Activated naive CD8-positive, alpha-beta T cell treated with anti-CD3 and anti-CD28 coated beads, Interleukin-2, amount 10 ng/mL, durations not matched to agents 7 days and 5 days (primary cell): ENCODE results near the gene STX10. TPM values are rescaled to one million over a fixed set of nuclear protein-coding genes. Genes with fewer than 3 reads are reported as not detected.

Experiments used
- ATAC-seq: fragments of 150-1000 bp; cut with Tn5 transposase; one replicate; pipeline ENCODE4 v1.10.0; 2021; ENCODE audit warnings: low read depth, moderate library complexity
- POLR2A ChIA-PET: fragments of 350-600 bp; sonication (Branson Sonifier 250); formaldehyde crosslinking; loops from one replicate; lab custom pipeline; 2021; ENCODE audit warnings: antibody characterized with exemption; lab: Charles Lee
- DNase-seq: peaks from one replicate; pipeline ENCODE4 v3.0.0; 2021
- H3K27ac Mint-ChIP-seq: one replicate; pipeline ENCODE4 v1.8.0; 2022; ENCODE audit warnings: mild to moderate bottlenecking, mixed read lengths
- H3K27me3 Mint-ChIP-seq: one replicate; pipeline ENCODE4 v1.8.0; 2022; ENCODE audit warnings: mild to moderate bottlenecking, moderate library complexity, mixed read lengths
- H3K36me3 Mint-ChIP-seq: one replicate; pipeline ENCODE4 v1.8.0; 2021; ENCODE audit warnings: mild to moderate bottlenecking, mixed read lengths
- H3K4me1 Mint-ChIP-seq: one replicate; pipeline ENCODE4 v1.8.0; 2021; ENCODE audit warnings: mixed read lengths
- H3K4me3 Mint-ChIP-seq: one replicate; pipeline ENCODE4 v1.8.0; 2022; ENCODE audit warnings: mild to moderate bottlenecking, moderate library complexity, mixed read lengths
- H3K9me3 Mint-ChIP-seq: one replicate; pipeline ENCODE4 v1.8.0; 2021; ENCODE audit warnings: mixed read lengths
- total RNA-seq, 2 experiments: library from RNA; stranded (reverse); gene quantifications; one replicate each; pipeline ENCODE4 v1.2.3, GENCODE V29; 2021

STX10 gene
- total RNA-seq, 2 experiments from 2014 or later = 67.1 to 69.9 TPM

DNA sequence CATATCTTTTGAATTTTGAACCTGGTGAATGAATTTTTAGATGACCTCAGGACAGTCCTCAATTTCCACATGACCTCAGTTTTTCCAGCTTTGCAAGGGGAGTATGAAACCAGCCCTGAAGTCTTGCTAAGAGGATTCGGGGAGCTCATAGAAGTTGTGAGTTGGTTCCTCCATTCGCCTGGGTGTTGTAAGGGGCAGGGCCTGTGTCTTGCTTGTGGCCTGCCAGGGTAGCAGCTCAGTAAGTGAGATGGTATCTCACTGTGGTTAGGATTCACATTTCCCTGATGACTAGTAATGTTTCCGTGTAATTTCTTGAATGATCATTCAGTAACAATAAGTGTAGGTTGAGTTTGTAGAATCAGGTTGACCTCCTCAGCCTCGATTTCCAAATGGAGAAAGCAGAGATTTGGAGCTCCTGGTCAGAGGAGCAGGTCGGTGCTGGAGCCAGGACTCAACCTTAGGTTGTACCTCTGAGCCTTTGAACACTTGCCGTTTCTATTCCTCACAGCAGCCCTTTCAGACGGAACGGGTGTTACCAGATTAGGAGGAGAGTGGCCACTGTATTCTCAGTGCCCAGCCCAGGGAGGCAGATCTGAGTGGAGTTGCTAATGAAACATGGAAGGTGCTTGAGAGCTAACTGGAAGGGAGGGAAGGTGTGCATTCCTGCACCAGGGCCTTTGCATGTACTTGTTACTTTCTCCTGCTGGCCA, 17.5 kb downstream of the STX10 start:
- Mint-ChIP-seq H3K4me3 (peak overlapping the region; percentile 4), H3K4me1 (peaks cover 22% of the 10 kb centered on the region), H3K9me3 (no peaks in the 10 kb centered on the region), H3K36me3 (no peaks in the 10 kb centered on the region), H3K27ac (peak overlapping the region; percentile 70), H3K27me3 (no peaks in the 10 kb centered on the region)
- no peak for DNase-seq
- ATAC-seq = peak; percentile 80
- POLR2A ChIA-PET = interaction anchor here (0.9 to 1.6 kb wide), 6 partner anchors 8 to 20 kb away, joined by 3 to 6 read pairs (median 3); partner anchors contain the start of genes IER2, NACC1 and STX10

GRCh38 chr19:13130886-13131490, 19.2 kb downstream of the STX10 start:
- no peaks in the 10 kb centered on the region for H3K27me3 Mint-ChIP-seq
- POLR2A ChIA-PET = interaction anchor here (1.1 to 2.0 kb wide), 2 partner anchors 12 to 21 kb away, joined by 4 to 6 read pairs; no protein-coding TSS in a partner anchor

DNA sequence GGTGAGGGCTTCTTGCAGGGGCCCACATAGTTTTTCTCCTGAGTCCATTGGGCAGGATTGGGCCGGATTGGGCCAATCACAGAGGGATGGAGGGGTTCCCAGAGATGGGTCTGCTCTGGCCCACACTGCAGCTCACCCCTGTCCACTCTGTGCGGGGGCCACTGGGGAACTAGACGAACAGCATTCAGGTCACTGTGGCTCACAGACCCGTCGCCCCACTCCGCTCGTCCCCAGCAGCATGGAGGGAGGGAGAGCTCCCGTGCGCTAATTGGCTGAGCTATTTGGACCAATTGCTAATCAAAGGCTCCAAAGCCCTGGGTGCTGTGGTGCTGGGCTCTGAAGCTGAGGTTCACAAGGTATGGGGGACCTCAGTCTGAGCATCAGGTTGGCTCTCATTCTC, 20.8 kb downstream of the STX10 start:
- Mint-ChIP-seq H3K4me1 (peaks cover 22% of the 10 kb centered on the region), H3K4me3 (no peak overlapping the region), H3K27me3 (no peaks in the 10 kb centered on the region), H3K9me3 (no peaks in the 10 kb centered on the region), H3K36me3 (peaks cover 4% of the 10 kb centered on the region), H3K27ac (no peak overlapping the region)
- no peak for DNase-seq
- POLR2A ChIA-PET = interaction anchor here (2.0 kb wide), 1 partner anchor 10 kb away, joined by 6 read pairs; no protein-coding TSS in a partner anchor
- ATAC-seq = no peak

More at GRCh38 chr19:13130886-13131490, 19.2 kb downstream of the STX10 start:
- ATAC-seq (no peak), DNase-seq (no peak)
- H3K36me3 Mint-ChIP-seq = no peaks in the 10 kb centered on the region
- peaks cover 22% of the 10 kb centered on the region for H3K4me1 Mint-ChIP-seq
- peak overlapping the region; percentile 26 for H3K27ac Mint-ChIP-seq
- no peak overlapping the region for H3K4me3 Mint-ChIP-seq
- H3K9me3 Mint-ChIP-seq = no peaks in the 10 kb centered on the region

DNA sequence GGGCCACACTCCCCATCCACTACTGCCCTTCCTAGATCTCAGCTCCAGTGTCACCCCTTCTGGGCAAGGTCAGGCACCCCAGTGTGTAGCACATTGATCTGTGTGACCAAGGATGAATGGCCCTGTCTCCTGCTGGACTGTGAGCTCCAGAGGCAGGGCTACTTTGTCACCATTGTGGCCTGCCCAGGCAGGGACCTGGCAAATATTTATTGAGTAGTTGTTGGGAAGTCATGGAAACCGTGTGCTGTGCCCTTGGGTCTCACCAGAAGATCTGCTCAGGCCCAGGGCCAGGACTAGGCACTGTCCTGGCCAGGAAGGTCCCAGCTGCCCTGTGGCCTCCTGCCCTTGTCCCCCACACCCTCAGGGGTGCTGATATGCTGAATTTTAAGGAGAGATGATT, 21.6 kb downstream of the STX10 start:
- Mint-ChIP-seq H3K9me3 (no peaks in the 10 kb centered on the region), H3K27ac (no peak overlapping the region), H3K4me1 (peaks cover 22% of the 10 kb centered on the region), H3K36me3 (peaks cover 4% of the 10 kb centered on the region), H3K4me3 (no peak overlapping the region), H3K27me3 (no peaks in the 10 kb centered on the region)
- DNase-seq (no peak), ATAC-seq (no peak)
- POLR2A ChIA-PET = no interaction called here

GRCh38 chr19:13127811-13128575, 22.2 kb downstream of the STX10 start:
- Mint-ChIP-seq H3K27ac (no peak overlapping the region), H3K4me3 (no peak overlapping the region), H3K9me3 (no peaks in the 10 kb centered on the region), H3K36me3 (peaks cover 4% of the 10 kb centered on the region), H3K4me1 (peaks cover 23% of the 10 kb centered on the region), H3K27me3 (no peaks in the 10 kb centered on the region)
- ATAC-seq = no peak
- no peak for DNase-seq
- POLR2A ChIA-PET = interaction anchor here (1.3 kb wide), 1 partner anchor 21 kb away, joined by 3 read pairs; no protein-coding TSS in a partner anchor

- DNase-seq (no peak), ATAC-seq (no peak)
- Mint-ChIP-seq H3K27me3 (no peaks in the 10 kb centered on the region), H3K27ac (no peak overlapping the region), H3K4me1 (peaks cover 15% of the 10 kb centered on the region), H3K9me3 (no peaks in the 10 kb centered on the region), H3K4me3 (no peak overlapping the region), H3K36me3 (peaks cover 4% of the 10 kb centered on the region)
- POLR2A ChIA-PET = interaction anchor here (1.3 kb wide), 1 partner anchor 22 kb away, joined by 3 read pairs; no protein-coding TSS in a partner anchor
These were observed 23.1 kb downstream of the STX10 start for GRCh38 chr19:13127051-13127450.

- DNase-seq = no peak
- H3K4me1 Mint-ChIP-seq = peaks cover 19% of the 10 kb centered on the region
- POLR2A ChIA-PET = interaction anchor here (0.8 to 1.5 kb wide), 3 partner anchors 9 to 29 kb away, joined by 3 read pairs; no protein-coding TSS in a partner anchor
These were observed 26.9 kb downstream of the STX10 start for GRCh38 chr19:13122980-13123957.

GRCh38 chr19:13122275-13122878, 27.8 kb downstream of the STX10 start:
- no peak for ATAC-seq
- H3K27me3 Mint-ChIP-seq = no peaks in the 10 kb centered on the region
- DNase-seq = no peak
- POLR2A ChIA-PET = interaction anchor here (1.3 kb wide), 1 partner anchor 30 kb away, joined by 3 read pairs; no protein-coding TSS in a partner anchor
- peaks cover 15% of the 10 kb centered on the region for H3K4me1 Mint-ChIP-seq
- peaks cover 5% of the 10 kb centered on the region for H3K36me3 Mint-ChIP-seq
- H3K4me3 Mint-ChIP-seq = no peak overlapping the region
- no peak overlapping the region for H3K27ac Mint-ChIP-seq
- no peaks in the 10 kb centered on the region for H3K9me3 Mint-ChIP-seq

More at GRCh38 chr19:13122980-13123957, 26.9 kb downstream of the STX10 start:
- no peaks in the 10 kb centered on the region for H3K27me3 Mint-ChIP-seq
- ATAC-seq = no peak
- no peak overlapping the region for H3K27ac Mint-ChIP-seq
- H3K36me3 Mint-ChIP-seq = peaks cover 5% of the 10 kb centered on the region
- no peaks in the 10 kb centered on the region for H3K9me3 Mint-ChIP-seq
- no peak overlapping the region for H3K4me3 Mint-ChIP-seq

GRCh38 chr19:13121551-13122274, 28.5 kb downstream of the STX10 start:
- no peak for ATAC-seq
- POLR2A ChIA-PET = interaction anchor here (2.7 kb wide), 1 partner anchor 28 kb away, joined by 18 read pairs; the partner anchor contains the start of genes IER2 and STX10

GRCh38 chr19:13120817-13121216, 29.4 kb downstream of the STX10 start:
- ATAC-seq = no peak
- Mint-ChIP-seq H3K4me3 (no peak overlapping the region), H3K4me1 (peaks cover 15% of the 10 kb centered on the region), H3K27me3 (no peaks in the 10 kb centered on the region), H3K9me3 (no peaks in the 10 kb centered on the region), H3K27ac (no peak overlapping the region), H3K36me3 (peaks cover 5% of the 10 kb centered on the region)
- no peak for DNase-seq
- POLR2A ChIA-PET = interaction anchor here (2.7 to 5.5 kb wide), 2 partner anchors 29 to 32 kb away, joined by 18 to 50 read pairs; partner anchors contain the start of genes IER2 and STX10

More at GRCh38 chr19:13121551-13122274, 28.5 kb downstream of the STX10 start:
- no peak for DNase-seq
- H3K27ac Mint-ChIP-seq = no peak overlapping the region
- no peaks in the 10 kb centered on the region for H3K27me3 Mint-ChIP-seq
- H3K36me3 Mint-ChIP-seq = peaks cover 5% of the 10 kb centered on the region
- H3K4me3 Mint-ChIP-seq = no peak overlapping the region
- no peaks in the 10 kb centered on the region for H3K9me3 Mint-ChIP-seq
- H3K4me1 Mint-ChIP-seq = peaks cover 15% of the 10 kb centered on the region

- ATAC-seq = no peak
- peaks cover 21% of the 10 kb centered on the region for H3K4me1 Mint-ChIP-seq
- no peak overlapping the region for H3K27ac Mint-ChIP-seq
- H3K36me3 Mint-ChIP-seq = peaks cover 7% of the 10 kb centered on the region
- H3K27me3 Mint-ChIP-seq = no peaks in the 10 kb centered on the region
- no peaks in the 10 kb centered on the region for H3K9me3 Mint-ChIP-seq
- H3K4me3 Mint-ChIP-seq = peak overlapping the region; percentile 86
- DNase-seq = no peak
- POLR2A ChIA-PET = interaction anchor here (1.4 to 5.5 kb wide), 4 partner anchors 10 to 32 kb away, joined by 6 to 50 read pairs (median 12); partner anchors contain the start of genes IER2 and STX10
These were observed 30.1 kb downstream of the STX10 start for GRCh38 chr19:13120031-13120430.
